ENCODE results near the gene CAV2. TPM values are rescaled to one million over a fixed set of nuclear protein-coding genes. Genes with fewer than 3 reads are reported as not detected.

Gene CAV2
- total RNA-seq, 2 donors from 2014 or later, result 5.2 to 7.4 TPM

DNA sequence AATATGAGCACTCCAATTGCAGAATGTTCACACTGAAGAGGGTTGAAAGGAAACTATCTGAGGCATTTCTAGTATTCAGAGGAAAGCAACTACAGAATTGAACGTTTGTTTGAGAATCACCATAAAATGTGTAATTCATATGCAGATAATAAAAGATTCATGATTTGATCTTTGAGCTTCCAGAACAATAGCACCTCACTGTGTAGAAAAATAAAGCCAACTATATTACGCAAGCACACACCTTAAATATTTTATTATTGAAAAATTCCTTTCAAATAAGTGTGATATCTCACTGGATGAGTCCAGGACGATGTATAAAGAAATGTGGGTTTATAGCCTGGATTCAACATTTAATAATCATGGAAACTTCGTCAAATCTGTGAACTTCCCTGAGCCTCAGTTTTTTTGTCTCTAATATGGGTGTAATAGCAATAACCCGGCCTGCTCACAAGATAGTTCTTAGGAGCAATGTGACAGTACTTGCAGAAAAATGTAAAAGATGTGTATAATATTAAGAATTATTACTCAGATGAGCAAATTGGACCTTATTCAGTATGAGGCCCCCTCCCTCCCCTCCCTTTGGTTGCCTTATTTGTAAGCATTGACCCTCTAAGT lies 11.5 kb upstream of the CAV2 start:
- no peaks in the 10 kb centered on the region for H3K36me3 Mint-ChIP-seq (ENCODE audit: low read depth)
- WGBS, 2 experiments (ENCODE audit: insufficient coverage in 1 of 2, insufficient read length in 1 of 2), result 90 to 93% methylated on average over 4 of the region's 5 CpGs
- Histone ChIP-seq H3K9ac (ENCODE audit: extremely low read depth, low read length, poor library complexity, severe bottlenecking) (no peak overlapping the region), H3K4me3 (ENCODE audit: low read length) (no peak overlapping the region), H3K36me3 (ENCODE audit: control insufficient read depth, insufficient read depth, low read length) (no peaks in the 10 kb centered on the region), H3K27me3 (ENCODE audit: control insufficient read depth, insufficient read depth, low read length, poor library complexity, severe bottlenecking) (no peaks in the 10 kb centered on the region), H3K9me3 (ENCODE audit: control insufficient read depth, low read length) (no peaks in the 10 kb centered on the region), H3K4me1 (ENCODE audit: control insufficient read depth, insufficient read depth, low read length) (no peaks in the 10 kb centered on the region), H3K27ac (ENCODE audit: low read depth, low read length) (no peak overlapping the region)
- H3K27ac Mint-ChIP-seq, result no peak overlapping the region
- H3K9me3 Mint-ChIP-seq, result no peaks in the 10 kb centered on the region
- H3K4me1 Mint-ChIP-seq, result peaks cover 10% of the 10 kb centered on the region
- no peak for TF ChIP-seq CTCF (conservative IDR thresholded peaks at IDR 0.05)
- DNase-seq, result no peak
- no peaks in the 10 kb centered on the region for H3K27me3 Mint-ChIP-seq (ENCODE audit: insufficient read depth)
- H3K4me3 Mint-ChIP-seq, result no peak overlapping the region

DNA sequence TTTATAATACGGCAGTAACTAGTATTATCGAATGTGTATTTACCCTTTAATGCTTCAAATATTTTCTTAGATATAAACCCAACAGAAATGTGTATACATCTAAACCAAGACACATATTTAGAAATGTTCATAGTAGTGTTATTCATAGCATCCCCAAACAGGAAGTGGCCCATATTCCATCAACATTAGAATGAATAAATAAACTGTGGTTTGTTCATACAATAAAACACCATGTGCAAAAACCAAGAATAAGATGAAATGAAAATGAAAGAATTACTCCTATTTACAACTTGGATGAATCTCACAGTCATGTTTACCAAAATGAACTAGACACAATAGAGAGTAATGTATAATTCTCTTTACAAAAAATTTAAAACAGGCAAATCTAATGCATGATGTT lies 9.2 kb upstream of the CAV2 start:
- Histone ChIP-seq H3K9ac (ENCODE audit: extremely low read depth, low read length, poor library complexity, severe bottlenecking) (no peak overlapping the region), H3K36me3 (ENCODE audit: control insufficient read depth, insufficient read depth, low read length) (no peaks in the 10 kb centered on the region), H3K9me3 (ENCODE audit: control insufficient read depth, low read length) (no peaks in the 10 kb centered on the region), H3K27ac (ENCODE audit: low read depth, low read length) (no peak overlapping the region), H3K4me1 (ENCODE audit: control insufficient read depth, insufficient read depth, low read length) (no peaks in the 10 kb centered on the region), H3K4me3 (ENCODE audit: low read length) (no peak overlapping the region), H3K27me3 (ENCODE audit: control insufficient read depth, insufficient read depth, low read length, poor library complexity, severe bottlenecking) (no peaks in the 10 kb centered on the region)
- TF ChIP-seq CTCF (conservative IDR thresholded peaks at IDR 0.05), result no peak
- Mint-ChIP-seq H3K9me3 (no peaks in the 10 kb centered on the region), H3K4me3 (no peak overlapping the region), H3K27me3 (ENCODE audit: insufficient read depth) (no peaks in the 10 kb centered on the region), H3K27ac (no peak overlapping the region), H3K36me3 (ENCODE audit: low read depth) (no peaks in the 10 kb centered on the region), H3K4me1 (peaks cover 10% of the 10 kb centered on the region)
- DNase-seq, result no peak
- no CpG with 5 or more reads among the region's 2 CpGs for WGBS, 2 experiments (ENCODE audit: insufficient coverage in 1 of 2, insufficient read length in 1 of 2)

- no peaks in the 10 kb centered on the region for H3K36me3 Mint-ChIP-seq (ENCODE audit: low read depth)
- no peak for DNase-seq
- no peak overlapping the region for H3K4me3 Mint-ChIP-seq
- 33 to 74% methylated on average over 1 to 2 of the region's 3 CpGs for WGBS, 2 experiments (ENCODE audit: insufficient coverage in 1 of 2, insufficient read length in 1 of 2)
- H3K27me3 Mint-ChIP-seq (ENCODE audit: insufficient read depth), result no peaks in the 10 kb centered on the region
- Histone ChIP-seq H3K36me3 (ENCODE audit: control insufficient read depth, insufficient read depth, low read length) (no peaks in the 10 kb centered on the region), H3K4me1 (ENCODE audit: control insufficient read depth, insufficient read depth, low read length) (no peaks in the 10 kb centered on the region), H3K27ac (ENCODE audit: low read depth, low read length) (no peak overlapping the region), H3K27me3 (ENCODE audit: control insufficient read depth, insufficient read depth, low read length, poor library complexity, severe bottlenecking) (no peaks in the 10 kb centered on the region), H3K4me3 (ENCODE audit: low read length) (no peak overlapping the region), H3K9me3 (ENCODE audit: control insufficient read depth, low read length) (no peaks in the 10 kb centered on the region), H3K9ac (ENCODE audit: extremely low read depth, low read length, poor library complexity, severe bottlenecking) (no peak overlapping the region)
- no peak for TF ChIP-seq CTCF (conservative IDR thresholded peaks at IDR 0.05)
- no peak overlapping the region for H3K27ac Mint-ChIP-seq
- peaks cover 10% of the 10 kb centered on the region for H3K4me1 Mint-ChIP-seq
- H3K9me3 Mint-ChIP-seq, result no peaks in the 10 kb centered on the region
These were observed 7.5 kb upstream of the CAV2 start for GRCh38 chr7:116491887-116492653.

Measured in endodermal cell (in vitro differentiated cells).